Omental fat pad (tissue), 4 donors: ENCODE data around the gene LRRC70. TPM values are rescaled to one million over a fixed set of nuclear protein-coding genes. Genes with fewer than 3 reads are reported as not detected.
"Not testable (repeated sequence)": the region's sequence is repeated elsewhere in the genome, so short reads cannot be mapped to it uniquely, and the experiment has no call there.

Source experiments
- ATAC-seq: fragments of 150-250 bp; one replicate; pipeline ENCODE4 v1.9.1; 2016; ENCODE audit warnings: mild to moderate bottlenecking, moderate library complexity; ENCODE audit not compliant: low FRiP score
- DNase-seq: peaks from one replicate; pipeline ENCODE4 v3.0.0-alpha.2; 2019; ENCODE audit warnings: low spot score
- total RNA-seq, 4 donors: library from RNA; depleted of rRNA; stranded (reverse); fragments of >200 nt; gene quantifications; one replicate each; pipeline ENCODE4 v1.1.0, GENCODE V29; 2016
- TF ChIP-seq, protein P1 (sequence below), 3 donors: fragments of 450-650 bp; IDR thresholded peaks; one replicate each; pipeline ENCODE4 v1.5.1; 2016 to 2017; ENCODE audit warnings: antibody characterized with exemption in 3 of 3, mild to moderate bottlenecking in 3 of 3, moderate library complexity in 2 of 3

The LRRC70 gene
- total RNA-seq, 4 donors from 2014 or later: 5.8 to 18.4 (median 7.6) TPM

DNA sequence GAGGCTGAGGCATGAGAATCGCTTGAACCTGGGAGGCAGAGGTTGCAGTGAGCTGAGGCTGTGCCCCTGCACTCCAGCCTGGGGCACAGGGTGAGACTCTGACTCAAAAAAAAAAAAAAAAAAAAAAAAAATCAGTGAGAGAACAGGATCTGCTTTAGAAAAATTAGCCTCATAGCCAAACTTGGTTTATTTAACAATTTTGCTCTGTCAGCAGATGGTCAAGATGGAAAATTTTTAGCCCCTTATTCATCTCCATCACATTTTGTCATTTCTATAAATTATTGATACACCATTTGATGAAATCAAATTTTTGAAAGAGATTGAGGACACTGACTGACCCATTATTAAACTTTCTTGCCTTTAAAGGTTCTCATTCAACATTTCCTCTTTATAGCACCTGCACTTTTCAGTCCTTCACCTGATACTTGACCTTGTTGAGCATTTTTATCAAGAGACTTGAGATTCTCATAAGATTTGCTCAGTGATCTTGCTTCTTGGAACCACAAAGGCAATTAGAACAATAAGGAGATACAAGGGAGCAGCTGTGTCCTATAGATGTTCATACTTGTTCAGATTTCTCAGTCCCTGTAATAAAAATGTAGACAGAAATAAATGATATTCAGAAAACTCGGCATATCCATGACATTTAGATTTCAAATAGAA, 38.1 kb downstream of the LRRC70 start:
- TF ChIP-seq, protein P1, sequence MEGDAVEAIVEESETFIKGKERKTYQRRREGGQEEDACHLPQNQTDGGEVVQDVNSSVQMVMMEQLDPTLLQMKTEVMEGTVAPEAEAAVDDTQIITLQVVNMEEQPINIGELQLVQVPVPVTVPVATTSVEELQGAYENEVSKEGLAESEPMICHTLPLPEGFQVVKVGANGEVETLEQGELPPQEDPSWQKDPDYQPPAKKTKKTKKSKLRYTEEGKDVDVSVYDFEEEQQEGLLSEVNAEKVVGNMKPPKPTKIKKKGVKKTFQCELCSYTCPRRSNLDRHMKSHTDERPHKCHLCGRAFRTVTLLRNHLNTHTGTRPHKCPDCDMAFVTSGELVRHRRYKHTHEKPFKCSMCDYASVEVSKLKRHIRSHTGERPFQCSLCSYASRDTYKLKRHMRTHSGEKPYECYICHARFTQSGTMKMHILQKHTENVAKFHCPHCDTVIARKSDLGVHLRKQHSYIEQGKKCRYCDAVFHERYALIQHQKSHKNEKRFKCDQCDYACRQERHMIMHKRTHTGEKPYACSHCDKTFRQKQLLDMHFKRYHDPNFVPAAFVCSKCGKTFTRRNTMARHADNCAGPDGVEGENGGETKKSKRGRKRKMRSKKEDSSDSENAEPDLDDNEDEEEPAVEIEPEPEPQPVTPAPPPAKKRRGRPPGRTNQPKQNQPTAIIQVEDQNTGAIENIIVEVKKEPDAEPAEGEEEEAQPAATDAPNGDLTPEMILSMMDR (IDR thresholded peaks at IDR 0.05): no peak
- DNase-seq: no peak
- ATAC-seq: no peak

DNA sequence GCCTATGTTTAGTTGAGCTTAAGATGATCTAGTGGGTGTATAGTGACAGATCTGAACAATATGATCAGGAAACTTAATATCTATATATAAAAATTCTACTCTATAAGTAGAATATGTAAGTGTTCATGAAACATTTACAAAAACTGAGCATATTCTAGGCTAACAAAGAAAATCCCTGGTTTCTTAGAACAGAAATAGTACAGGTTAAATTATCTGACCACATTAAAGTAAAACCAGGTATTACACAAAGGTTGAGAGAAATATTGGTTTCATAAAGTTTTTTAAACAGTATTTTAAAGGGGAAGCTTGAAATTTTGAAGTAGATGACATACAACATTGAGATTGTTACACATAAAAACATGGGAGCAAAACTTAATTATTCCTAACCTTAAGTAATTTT, 39.3 kb downstream of the LRRC70 start:
- DNase-seq (no peak), ATAC-seq (no peak)
- TF ChIP-seq, protein P1 (IDR thresholded peaks at IDR 0.05): no peak

DNA sequence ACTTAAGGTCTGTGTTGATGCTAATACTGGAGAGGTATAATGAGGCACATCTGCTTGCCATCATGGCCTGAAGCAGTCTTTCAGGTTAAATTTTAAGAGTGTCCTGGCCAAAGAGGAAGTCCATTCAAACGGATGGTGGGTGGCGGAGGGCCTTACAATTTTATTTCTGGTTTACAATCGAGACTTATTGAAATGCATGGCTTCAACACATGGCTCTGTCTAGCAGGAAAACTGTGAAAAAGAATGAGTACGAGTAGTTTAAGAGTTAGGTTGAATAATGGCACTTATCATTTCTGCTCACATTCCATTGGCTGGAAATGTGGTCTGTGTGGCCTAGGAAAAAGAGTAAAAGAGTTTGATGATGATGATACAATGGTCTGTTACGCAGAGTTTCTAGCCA, 42.1 kb downstream of the LRRC70 start:
- ATAC-seq (no peak), DNase-seq (no peak)
- TF ChIP-seq, protein P1 (IDR thresholded peaks at IDR 0.05): no peak

DNA sequence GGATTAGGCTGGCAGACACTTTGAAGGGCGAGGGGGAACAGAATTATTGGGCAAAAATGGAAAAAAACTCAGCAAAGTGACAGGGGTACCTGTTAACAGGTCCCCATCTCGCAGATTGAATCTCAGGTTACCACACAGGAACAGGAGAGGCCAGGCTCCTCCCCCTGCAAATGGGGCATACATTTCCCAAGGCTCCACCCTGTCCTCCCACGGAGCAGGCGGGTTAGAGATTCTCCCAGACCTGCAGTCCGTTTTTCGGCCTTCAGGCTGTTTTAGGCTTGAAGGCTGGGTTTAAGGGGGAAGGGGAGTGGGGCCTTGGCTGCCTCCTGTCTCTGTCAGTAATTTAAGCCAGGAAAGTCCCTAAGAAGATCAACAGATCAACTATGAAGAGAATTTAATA, 42.7 kb downstream of the LRRC70 start:
- DNase-seq (no peak), ATAC-seq (no peak)
- TF ChIP-seq, protein P1 (IDR thresholded peaks at IDR 0.05): no peak

DNA sequence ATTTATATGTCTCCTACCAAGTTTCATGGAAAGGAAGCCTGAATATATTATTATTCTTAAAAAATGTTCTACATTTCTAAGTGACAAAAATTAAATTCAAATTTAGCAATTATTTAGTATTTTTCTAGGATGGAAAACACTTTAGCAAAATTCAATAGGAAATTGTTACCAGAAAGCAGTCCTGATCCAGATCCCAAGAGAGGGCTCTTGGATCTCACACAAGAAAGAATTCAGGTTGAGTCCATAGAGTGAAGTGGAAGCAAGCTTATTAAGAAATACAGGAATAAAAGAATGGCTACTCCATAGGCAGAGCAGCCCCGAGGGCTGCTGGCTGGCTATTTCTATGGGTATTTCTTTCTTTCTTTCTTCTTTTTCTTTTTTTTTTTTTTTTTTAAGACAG, 44.7 kb downstream of the LRRC70 start:
- no peak for DNase-seq
- TF ChIP-seq, protein P1 (IDR thresholded peaks at IDR 0.05): no peak
- no peak for ATAC-seq

DNA sequence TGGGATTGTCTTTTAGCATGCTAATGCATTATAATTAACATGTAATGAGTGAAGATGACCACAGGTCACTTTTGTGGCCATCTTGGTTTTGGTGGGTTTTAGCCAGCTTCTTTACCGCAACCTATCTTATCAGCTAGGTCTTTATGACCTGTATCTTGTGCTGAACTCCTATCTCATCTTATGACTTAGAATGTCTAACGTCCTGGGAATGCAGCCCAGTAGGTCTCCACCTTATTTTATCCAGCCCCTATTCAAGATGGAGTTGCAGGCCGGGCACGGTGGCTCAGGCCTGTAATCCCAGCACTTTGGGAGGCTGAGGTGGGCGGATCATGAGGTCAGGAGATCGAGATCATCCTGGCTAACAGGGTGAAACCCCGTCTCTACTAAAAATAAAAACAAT, 45.8 kb downstream of the LRRC70 start:
- DNase-seq, ATAC-seq: not testable (repeated sequence)

DNA sequence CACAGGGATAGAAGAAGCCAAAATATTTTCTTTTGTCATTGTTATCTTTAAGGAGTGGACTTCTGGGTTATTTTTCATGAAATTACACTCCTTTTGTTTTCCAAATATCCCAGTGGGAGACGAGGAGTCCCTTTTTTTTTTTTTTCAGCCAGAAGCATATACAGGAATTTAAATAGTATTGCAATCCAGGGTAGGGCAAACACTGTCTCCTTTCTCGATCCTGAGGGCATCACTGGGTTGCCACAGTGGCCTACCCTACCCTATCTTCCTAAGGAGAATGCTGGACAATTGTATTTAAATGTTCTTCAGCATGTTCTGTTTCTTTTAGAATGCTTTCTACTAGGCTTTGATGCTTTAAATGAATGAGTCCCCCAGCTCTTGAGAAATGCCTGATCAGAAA, 47.9 kb downstream of the LRRC70 start:
- ATAC-seq (no peak), DNase-seq (no peak)
- TF ChIP-seq, protein P1 (IDR thresholded peaks at IDR 0.05): no peak
